Left ventricle myocardium inferior (tissue), 1 donor: Measurements from ENCODE around the gene CILP2. TPM values are rescaled to one million over a fixed set of nuclear protein-coding genes. Genes with fewer than 3 reads are reported as not detected.

Experiments
- DNase-seq: peaks from one replicate; pipeline ENCODE4 v3.0.0-alpha.2; 2020
- H3K27ac ChIP-seq: fragments of 200-600 bp; replicated peaks from 2 replicates; pipeline ENCODE4 v1.8.0; 2021
- H3K27me3 ChIP-seq: fragments of 200-600 bp; 2 replicates; pipeline ENCODE4 v1.8.0; 2021; ENCODE audit warnings: low read depth
- H3K36me3 ChIP-seq: fragments of 200-600 bp; 2 replicates; pipeline ENCODE4 v1.8.0; 2021
- H3K4me1 ChIP-seq: fragments of 200-600 bp; 2 replicates; pipeline ENCODE4 v1.8.0; 2021
- H3K4me3 ChIP-seq: fragments of 200-600 bp; 2 replicates; pipeline ENCODE4 v1.8.0; 2021; ENCODE audit warnings: mild to moderate bottlenecking, moderate library complexity
- H3K9me3 ChIP-seq: fragments of 200-600 bp; replicated peaks from 2 replicates; pipeline ENCODE4 v1.8.0; 2021
- intact Hi-C: fragments of 100-400 bp; cut with micrococcal nuclease; formaldehyde crosslinking; loops from one replicate; pipeline ENCODE4 v1.11.0; 2022
- total RNA-seq: library from RNA; stranded (reverse); fragmentation: NEBNext Ultra II Directional; extraction: Animal tissue kit (Norgen Biotek cat#: 25700); gene quantifications from one replicate; pipeline ENCODE4 v1.2.1, GENCODE V29; 2021
- TF ChIP-seq, protein P1 (sequence below): fragments of 200-600 bp; IDR thresholded peaks from 2 replicates; pipeline ENCODE4 v1.8.0; 2021; ENCODE audit warnings: antibody characterized with exemption, mild to moderate bottlenecking, borderline replicate concordance
- donor health status: DM: no; HTN: yes; CAD: no; lungs with severe emphysema.

The CILP2 gene
- total RNA-seq, 1 donor from 2014 or later: 0.08 TPM

GRCh38 chr19:19502808-19503602 is 35.1 kb upstream of the CILP2 start:
- Histone ChIP-seq H3K9me3 (no peaks in the 10 kb centered on the region), H3K27ac (no peak overlapping the region), H3K4me1 (no peaks in the 10 kb centered on the region), H3K36me3 (peaks cover 97% of the 10 kb centered on the region), H3K4me3 (no peak overlapping the region), H3K27me3 (no peaks in the 10 kb centered on the region)
- no peak for DNase-seq
- TF ChIP-seq, protein P1, sequence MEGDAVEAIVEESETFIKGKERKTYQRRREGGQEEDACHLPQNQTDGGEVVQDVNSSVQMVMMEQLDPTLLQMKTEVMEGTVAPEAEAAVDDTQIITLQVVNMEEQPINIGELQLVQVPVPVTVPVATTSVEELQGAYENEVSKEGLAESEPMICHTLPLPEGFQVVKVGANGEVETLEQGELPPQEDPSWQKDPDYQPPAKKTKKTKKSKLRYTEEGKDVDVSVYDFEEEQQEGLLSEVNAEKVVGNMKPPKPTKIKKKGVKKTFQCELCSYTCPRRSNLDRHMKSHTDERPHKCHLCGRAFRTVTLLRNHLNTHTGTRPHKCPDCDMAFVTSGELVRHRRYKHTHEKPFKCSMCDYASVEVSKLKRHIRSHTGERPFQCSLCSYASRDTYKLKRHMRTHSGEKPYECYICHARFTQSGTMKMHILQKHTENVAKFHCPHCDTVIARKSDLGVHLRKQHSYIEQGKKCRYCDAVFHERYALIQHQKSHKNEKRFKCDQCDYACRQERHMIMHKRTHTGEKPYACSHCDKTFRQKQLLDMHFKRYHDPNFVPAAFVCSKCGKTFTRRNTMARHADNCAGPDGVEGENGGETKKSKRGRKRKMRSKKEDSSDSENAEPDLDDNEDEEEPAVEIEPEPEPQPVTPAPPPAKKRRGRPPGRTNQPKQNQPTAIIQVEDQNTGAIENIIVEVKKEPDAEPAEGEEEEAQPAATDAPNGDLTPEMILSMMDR: no peak
- intact Hi-C loops: no loop called here

GRCh38 chr19:19504754-19505668 is 33.1 kb upstream of the CILP2 start:
- no peak for DNase-seq
- Histone ChIP-seq H3K27ac (no peak overlapping the region), H3K36me3 (peaks cover 78% of the 10 kb centered on the region), H3K27me3 (no peaks in the 10 kb centered on the region), H3K9me3 (no peaks in the 10 kb centered on the region), H3K4me1 (no peaks in the 10 kb centered on the region), H3K4me3 (no peak overlapping the region)
- TF ChIP-seq, protein P1: no peak
- intact Hi-C loops: no loop called here

DNA sequence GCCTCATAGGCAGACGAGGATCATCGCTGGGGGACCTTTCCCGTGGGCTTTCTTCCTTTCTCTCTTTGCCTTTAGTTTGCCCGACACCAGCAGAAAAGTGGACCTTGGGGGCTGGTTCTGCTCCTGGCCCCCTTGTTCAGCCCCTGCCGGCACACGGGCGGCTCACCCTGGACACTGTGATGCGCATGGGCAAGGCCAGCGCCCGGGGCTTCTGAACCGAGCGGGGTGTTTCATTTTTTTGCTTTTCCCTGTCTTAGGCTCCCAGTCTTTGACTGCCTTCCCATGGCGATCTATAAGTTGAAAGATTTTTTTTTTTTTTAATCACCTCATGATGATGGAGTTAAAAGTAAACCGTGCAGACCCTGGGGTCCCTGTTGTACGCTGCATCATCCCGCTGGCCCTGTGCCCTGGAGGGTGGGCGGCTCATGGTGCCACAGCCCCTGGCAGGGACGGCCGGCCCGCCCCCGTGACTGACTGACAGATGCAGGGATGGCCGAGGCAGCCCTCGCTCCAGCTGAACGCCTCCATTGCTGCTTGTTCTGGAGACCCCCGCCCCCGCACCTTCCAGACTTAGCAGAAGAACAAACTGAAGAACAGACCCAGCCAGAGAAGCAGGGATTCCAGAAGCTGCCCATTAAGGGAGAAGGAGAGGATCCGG is 32.3 kb upstream of the CILP2 start:
- Histone ChIP-seq H3K4me3 (no peak overlapping the region), H3K4me1 (no peaks in the 10 kb centered on the region), H3K36me3 (peaks cover 70% of the 10 kb centered on the region), H3K27me3 (no peaks in the 10 kb centered on the region), H3K9me3 (no peaks in the 10 kb centered on the region), H3K27ac (no peak overlapping the region)
- intact Hi-C loops: no loop called here
- TF ChIP-seq, protein P1: no peak
- no peak for DNase-seq

- H3K9me3 ChIP-seq: no peaks in the 10 kb centered on the region
- no peaks in the 10 kb centered on the region for H3K4me1 ChIP-seq
- intact Hi-C loops: no loop called here
- H3K27me3 ChIP-seq: no peaks in the 10 kb centered on the region
- no peak overlapping the region for H3K27ac ChIP-seq
- no peak for DNase-seq
- H3K36me3 ChIP-seq: peaks cover 62% of the 10 kb centered on the region
- TF ChIP-seq, protein P1: no peak
- no peak overlapping the region for H3K4me3 ChIP-seq
Measured at GRCh38 chr19:19506592-19506991, 31.5 kb upstream of the CILP2 start.

GRCh38 chr19:19507354-19507753 is 30.7 kb upstream of the CILP2 start:
- Histone ChIP-seq H3K4me3 (no peak overlapping the region), H3K9me3 (no peaks in the 10 kb centered on the region), H3K36me3 (peaks cover 54% of the 10 kb centered on the region), H3K27me3 (no peaks in the 10 kb centered on the region), H3K4me1 (no peaks in the 10 kb centered on the region), H3K27ac (no peak overlapping the region)
- intact Hi-C loops: no loop called here
- TF ChIP-seq, protein P1: no peak
- DNase-seq: no peak
